GM10266 (cell line): ENCODE data around the gene CHD8.

ENCODE experiments used
- DNase-seq: peaks from one replicate; pipeline ENCODE4 v3.0.0; 2012; ENCODE audit errors: extremely low spot score
- TF ChIP-seq, protein P1 (sequence below): IDR thresholded peaks from 2 replicates; pipeline ENCODE4 v1.5.1; 2012; ENCODE audit warnings: mild to moderate bottlenecking, low read depth; ENCODE audit not compliant: control insufficient read depth, insufficient read depth; ENCODE audit errors: missing control alignments

The CHD8 gene

DNA sequence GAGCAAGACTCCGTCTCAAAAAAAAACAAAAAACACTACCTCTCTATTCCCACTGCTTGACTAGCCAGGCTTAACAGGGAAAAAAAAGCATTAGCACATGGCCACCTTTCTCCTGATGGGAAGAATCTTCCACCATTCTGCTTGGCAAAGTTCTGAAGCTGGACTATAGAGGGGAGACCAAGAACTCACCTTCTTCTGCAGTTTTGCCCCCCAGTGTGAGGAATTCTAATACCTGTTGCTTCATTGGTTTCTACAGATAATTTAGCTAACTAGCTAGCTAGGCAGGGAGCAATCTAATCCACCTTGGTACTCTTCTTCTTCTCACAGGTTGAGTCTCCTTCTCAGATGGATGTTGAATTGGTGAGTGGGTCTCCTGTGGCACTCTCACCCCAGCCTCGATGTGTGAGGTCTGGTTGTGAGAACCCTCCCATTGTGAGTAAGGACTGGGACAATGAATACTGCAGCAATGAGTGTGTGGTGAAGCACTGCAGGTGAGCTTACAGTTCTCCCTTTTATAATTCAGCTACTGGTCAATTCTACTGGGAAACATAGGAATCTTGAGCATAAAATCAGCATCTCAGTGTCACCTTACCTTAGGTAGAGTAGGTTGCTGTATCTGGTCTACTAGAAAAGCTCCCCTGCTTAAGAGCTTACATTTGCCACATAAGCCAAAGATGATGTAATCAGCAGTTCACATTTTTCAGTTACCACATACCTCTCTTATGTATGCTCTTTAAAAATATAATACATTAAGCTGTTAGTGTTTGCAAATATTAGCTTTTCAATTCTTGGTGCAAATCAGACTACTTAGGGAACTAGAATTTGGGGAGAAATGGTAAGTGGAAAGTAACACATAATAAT lies 39.2 kb upstream of the CHD8 start:
- DNase-seq: no peak
- TF ChIP-seq, protein P1, sequence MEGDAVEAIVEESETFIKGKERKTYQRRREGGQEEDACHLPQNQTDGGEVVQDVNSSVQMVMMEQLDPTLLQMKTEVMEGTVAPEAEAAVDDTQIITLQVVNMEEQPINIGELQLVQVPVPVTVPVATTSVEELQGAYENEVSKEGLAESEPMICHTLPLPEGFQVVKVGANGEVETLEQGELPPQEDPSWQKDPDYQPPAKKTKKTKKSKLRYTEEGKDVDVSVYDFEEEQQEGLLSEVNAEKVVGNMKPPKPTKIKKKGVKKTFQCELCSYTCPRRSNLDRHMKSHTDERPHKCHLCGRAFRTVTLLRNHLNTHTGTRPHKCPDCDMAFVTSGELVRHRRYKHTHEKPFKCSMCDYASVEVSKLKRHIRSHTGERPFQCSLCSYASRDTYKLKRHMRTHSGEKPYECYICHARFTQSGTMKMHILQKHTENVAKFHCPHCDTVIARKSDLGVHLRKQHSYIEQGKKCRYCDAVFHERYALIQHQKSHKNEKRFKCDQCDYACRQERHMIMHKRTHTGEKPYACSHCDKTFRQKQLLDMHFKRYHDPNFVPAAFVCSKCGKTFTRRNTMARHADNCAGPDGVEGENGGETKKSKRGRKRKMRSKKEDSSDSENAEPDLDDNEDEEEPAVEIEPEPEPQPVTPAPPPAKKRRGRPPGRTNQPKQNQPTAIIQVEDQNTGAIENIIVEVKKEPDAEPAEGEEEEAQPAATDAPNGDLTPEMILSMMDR: no peak

DNA sequence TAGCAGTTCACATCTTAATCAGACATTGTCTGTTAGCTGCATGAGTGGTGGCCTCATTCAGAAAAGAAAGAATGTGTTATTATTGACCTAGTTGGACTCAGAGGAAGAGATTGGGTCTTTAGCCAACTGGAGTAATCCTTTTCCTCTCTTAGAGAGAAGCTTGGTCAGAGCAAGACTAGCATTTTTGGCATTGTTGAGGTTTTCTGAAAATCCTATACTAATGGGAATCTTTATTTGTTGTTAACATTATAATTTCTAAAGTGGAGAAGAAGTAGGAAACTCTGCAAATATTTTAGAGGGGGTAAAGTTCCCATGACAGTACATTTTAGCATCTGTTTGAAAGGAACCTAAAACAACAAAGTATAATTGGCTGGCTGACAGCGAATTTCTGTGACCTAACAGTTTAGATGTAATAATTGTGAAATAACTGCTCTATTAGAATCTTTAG lies 30.7 kb upstream of the CHD8 start:
- TF ChIP-seq, protein P1: no peak

DNA sequence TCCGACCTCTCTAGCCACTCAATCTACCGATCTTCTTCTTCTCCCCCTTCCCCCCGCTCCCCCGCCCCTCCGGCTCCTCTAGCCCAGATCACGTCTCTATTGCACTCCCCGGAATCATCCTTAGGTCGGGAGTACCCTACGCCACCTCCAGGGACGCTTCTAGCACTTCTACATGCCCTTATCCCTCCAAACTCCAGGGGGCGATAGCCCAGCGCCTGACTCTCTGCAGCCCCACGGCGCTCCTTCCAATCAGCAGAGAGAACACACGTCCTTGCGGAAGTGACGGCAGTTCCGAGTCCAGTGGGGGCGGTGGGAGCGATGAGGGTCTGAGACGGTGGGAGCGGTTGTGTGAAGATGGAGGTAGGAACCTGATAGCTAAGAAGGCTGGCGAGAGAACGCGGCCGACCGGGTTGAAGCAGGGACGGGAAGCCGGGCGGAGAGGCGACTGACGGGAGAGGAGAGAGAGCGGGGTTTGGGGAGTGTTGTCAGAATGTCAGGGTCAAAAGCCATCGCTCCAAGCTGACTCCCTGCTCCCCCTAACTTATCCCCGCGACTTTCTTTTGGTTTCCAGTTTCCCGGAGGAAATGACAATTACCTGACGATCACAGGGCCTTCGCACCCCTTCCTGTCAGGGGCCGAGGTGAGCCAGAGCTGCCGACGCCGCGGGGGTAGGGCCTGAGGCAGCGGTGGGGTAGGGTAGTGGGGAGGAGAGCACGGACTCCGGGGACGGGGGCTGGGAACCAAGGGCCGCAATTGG lies 21.2 kb upstream of the CHD8 start, which contains the start of the genes RAB2B and TOX4:
RAB2B (minus strand) TSS at position 35 of the 757 bp plus-strand sequence. CDS start 87 bp downstream, outside the sequence.
TOX4 (plus strand) TSS at position 271 of the 757 bp plus-strand sequence; CDS start at position 355, 84 bp downstream.
- TF ChIP-seq, protein P1: peak; percentile 95
- peak; percentile 91 for DNase-seq

More for the DNA sequence above, 30.7 kb upstream of the CHD8 start:
- DNase-seq: no peak

DNA sequence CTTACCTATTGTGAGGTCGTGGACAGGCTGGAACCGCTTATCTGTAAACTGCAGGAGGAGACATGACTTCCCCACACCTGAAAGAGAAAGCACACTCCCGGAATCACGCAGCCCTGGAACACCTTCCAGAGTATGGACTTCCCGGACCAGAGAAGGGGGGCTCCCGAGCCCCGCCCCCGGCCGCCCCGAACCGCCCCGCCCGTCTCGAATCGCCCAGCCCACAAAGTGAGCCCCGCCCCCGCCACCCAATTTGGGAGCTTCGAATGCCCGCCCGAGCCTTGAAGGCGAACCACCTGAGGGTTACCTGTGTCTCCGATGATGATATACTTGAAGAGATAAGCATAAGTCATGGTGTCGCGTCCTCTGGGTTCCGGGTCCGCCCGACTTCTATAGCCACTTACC lies 20.6 kb upstream of the CHD8 start:
- TF ChIP-seq, protein P1: no peak
- DNase-seq: no peak

DNA sequence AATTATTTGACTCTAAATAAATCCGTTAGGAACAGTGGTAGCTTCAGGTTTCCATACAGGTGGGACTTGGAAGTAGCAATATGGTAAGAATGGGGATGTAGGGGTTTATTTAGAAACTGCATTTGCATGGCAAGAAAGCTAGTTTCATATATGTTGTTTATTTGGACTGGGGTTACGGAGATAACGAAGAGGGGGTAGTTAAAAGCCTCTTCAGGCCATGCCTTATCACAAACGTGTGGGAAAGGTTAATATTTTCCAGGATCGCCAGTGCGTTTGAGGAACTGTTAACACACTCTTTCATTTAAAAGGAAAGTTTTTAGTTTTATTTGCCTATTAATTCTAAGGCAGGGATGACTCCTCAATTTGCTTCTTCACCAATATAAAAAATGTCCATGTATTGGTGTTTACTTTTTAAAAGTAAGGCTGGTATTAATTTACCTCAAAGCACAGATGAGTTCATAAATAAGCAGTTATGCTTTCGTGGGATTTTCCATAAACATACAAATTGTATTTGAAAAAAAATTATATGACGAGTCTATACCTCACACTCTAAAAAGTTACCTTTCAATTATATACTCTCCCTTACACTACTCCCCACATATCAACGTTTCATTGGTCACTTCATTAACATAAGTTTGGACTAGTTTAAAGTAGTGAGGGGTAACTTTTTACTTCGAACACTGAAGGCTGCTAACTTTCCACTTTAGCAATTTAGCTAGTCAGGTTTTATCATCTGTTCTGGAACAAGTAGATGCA lies 20.0 kb upstream of the CHD8 start:
- TF ChIP-seq, protein P1: no peak
- DNase-seq: no peak

DNA sequence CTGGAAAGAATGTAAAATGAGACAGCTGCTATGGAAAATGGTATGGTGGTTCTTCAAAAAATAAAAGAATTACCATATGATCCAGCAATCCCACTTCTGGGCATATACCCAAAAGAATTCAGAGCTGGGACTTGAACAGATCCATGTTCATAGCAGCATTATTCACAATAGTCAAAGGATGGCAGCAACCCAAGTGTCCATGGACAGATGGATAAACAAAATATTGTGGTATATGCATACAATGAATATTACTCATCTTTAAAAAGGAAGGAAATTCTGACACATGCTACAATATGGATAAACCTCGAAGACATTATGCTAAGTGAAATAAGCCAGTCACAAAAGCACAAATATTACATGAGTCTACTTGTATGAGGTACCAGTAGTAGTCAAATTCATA lies 11.7 kb upstream of the CHD8 start:
- TF ChIP-seq, protein P1: no peak
- no peak for DNase-seq

DNA sequence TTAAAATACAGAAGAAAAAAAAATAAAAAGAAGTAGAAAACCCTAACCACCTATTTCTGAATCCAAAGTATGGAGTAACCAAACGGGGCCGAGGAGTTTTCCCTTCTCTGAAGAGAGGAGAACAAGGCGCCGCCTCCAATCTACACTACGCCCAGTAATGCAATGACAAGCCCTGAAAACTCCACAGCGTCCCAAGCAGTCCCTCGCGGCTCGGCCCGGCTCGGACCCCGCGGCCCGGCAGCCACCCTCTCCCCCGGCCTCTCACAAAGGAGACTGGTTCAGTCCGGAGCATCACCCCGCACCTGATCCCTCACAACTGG lies 371 bp downstream of the CHD8 start:
- TF ChIP-seq, protein P1: no peak
- no peak for DNase-seq
